Right hindlimb (tissue), 1 donor: ENCODE data around the gene PAQR9.

Experiments
- DNase-seq: peaks from one replicate; pipeline ENCODE4 v3.0.0-alpha.2; 2018

The PAQR9 gene

GRCh38 chr3:142913432-142913831 lies 50.0 kb downstream of the PAQR9 start:
- DNase-seq = no peak

GRCh38 chr3:142912402-142913172 lies 50.9 kb downstream of the PAQR9 start:
- DNase-seq = no peak
